Fibroblast of villous mesenchyme (primary cell): ENCODE measurements around the gene PTPRC. TPM values are rescaled to one million over a fixed set of nuclear protein-coding genes. Genes with fewer than 3 reads are reported as not detected.

ENCODE experiments used
- DNase-seq: peaks from one replicate; pipeline ENCODE4 v3.0.0-alpha.2; 2010; ENCODE audit warnings: low read depth
- H3K4me3 ChIP-seq: 2 replicates; pipeline ENCODE4 v1.5.1; 2011; ENCODE audit warnings: low read depth, mild to moderate bottlenecking, low read length
- total RNA-seq: library from RNA; depleted of rRNA; stranded (reverse); fragments of >200 nt; gene quantifications from 2 replicates; pipeline ENCODE4 v1.2.3, GENCODE V29; 2012
- TF ChIP-seq, protein P1 (sequence below): IDR thresholded peaks from 2 replicates; pipeline ENCODE4 v1.5.1; 2012; ENCODE audit warnings: low read depth, mild to moderate bottlenecking, low read length; ENCODE audit not compliant: insufficient read depth

PTPRC gene
- total RNA-seq, 1 donor: 3.5 TPM

GRCh38 chr1:198678301-198678836, 39.5 kb downstream of the PTPRC start:
- DNase-seq: no peak
- TF ChIP-seq, protein P1, sequence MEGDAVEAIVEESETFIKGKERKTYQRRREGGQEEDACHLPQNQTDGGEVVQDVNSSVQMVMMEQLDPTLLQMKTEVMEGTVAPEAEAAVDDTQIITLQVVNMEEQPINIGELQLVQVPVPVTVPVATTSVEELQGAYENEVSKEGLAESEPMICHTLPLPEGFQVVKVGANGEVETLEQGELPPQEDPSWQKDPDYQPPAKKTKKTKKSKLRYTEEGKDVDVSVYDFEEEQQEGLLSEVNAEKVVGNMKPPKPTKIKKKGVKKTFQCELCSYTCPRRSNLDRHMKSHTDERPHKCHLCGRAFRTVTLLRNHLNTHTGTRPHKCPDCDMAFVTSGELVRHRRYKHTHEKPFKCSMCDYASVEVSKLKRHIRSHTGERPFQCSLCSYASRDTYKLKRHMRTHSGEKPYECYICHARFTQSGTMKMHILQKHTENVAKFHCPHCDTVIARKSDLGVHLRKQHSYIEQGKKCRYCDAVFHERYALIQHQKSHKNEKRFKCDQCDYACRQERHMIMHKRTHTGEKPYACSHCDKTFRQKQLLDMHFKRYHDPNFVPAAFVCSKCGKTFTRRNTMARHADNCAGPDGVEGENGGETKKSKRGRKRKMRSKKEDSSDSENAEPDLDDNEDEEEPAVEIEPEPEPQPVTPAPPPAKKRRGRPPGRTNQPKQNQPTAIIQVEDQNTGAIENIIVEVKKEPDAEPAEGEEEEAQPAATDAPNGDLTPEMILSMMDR: no peak
- no peak overlapping the region for H3K4me3 ChIP-seq

DNA sequence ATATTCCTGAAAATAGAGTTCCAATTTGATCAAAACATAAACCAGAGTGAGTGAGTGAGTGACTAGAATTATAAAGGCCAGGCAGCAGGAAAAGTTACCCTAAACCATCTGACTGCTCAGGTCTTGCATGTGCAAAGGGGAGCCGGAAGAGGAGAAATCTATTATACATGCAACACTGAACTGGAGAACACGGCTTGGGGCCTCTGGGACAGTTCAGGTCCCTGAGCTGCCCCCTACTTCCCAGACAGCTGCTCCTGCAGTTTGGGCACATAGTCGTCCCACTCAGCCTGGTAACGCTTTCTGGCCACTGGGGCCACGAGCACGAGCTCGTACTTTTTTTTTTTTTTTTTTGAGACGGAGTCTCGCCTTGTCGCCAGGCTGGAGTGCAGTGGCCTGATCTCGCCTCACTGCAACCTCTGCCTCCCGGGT, 40.1 kb downstream of the PTPRC start:
- no peak for DNase-seq
- TF ChIP-seq, protein P1: no peak
- no peak overlapping the region for H3K4me3 ChIP-seq

GRCh38 chr1:198679535-198680173, 40.8 kb downstream of the PTPRC start:
- no peak for DNase-seq
- H3K4me3 ChIP-seq: no peak overlapping the region
- TF ChIP-seq, protein P1: no peak

DNA sequence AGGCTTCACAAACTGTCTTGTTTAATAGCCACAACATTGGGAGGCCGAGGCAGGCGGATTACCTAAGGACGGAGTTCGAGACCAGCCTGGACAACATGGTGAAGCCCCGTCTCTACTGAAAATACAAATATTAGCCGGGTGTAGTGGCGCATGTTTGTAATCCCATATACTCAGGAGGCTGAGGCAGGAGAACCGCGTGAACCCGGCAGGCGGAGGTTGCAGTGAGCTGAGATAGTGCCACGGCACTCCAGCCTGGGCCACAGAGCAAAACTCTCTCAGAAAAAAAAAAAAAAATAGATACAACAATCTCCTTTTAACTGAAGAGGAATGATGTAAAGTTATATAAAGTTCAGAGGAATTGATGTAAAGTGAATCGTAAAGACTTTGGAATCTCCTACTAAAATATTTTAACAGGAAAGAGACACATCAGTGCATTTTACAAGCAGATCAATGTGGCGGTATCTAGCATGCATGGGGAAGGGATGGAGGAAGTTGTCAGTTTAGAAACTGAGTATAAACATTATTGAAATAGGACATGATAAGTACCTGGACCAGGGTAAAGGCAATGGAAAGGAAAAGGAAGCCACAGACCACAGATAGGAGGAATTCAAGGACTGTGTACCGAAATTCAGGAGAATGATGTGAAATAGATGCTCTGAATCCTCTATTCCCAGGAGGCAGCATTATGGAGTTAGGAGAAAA, 41.5 kb downstream of the PTPRC start:
- TF ChIP-seq, protein P1: no peak
- H3K4me3 ChIP-seq: no peak overlapping the region
- no peak for DNase-seq

DNA sequence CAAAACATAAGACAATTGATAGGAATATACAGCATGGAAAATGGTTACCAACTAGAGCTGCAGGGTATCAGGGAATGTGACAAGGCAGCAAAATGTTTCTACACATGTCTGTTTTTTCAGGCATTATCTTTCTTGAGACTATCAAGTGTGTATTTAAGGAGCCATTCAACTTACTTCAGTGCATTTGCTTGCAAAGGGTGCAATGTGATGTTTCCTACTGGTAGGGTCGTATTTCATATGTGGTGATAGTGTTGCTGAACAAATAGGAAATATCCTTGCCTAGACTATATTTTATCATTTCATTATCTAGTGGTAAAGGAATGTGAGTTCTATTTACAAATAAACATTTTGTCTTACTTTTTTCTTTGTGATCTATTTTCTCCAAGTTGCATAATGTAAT, 42.4 kb downstream of the PTPRC start:
- peak; percentile 44 for DNase-seq
- no peak overlapping the region for H3K4me3 ChIP-seq
- TF ChIP-seq, protein P1: no peak

DNA sequence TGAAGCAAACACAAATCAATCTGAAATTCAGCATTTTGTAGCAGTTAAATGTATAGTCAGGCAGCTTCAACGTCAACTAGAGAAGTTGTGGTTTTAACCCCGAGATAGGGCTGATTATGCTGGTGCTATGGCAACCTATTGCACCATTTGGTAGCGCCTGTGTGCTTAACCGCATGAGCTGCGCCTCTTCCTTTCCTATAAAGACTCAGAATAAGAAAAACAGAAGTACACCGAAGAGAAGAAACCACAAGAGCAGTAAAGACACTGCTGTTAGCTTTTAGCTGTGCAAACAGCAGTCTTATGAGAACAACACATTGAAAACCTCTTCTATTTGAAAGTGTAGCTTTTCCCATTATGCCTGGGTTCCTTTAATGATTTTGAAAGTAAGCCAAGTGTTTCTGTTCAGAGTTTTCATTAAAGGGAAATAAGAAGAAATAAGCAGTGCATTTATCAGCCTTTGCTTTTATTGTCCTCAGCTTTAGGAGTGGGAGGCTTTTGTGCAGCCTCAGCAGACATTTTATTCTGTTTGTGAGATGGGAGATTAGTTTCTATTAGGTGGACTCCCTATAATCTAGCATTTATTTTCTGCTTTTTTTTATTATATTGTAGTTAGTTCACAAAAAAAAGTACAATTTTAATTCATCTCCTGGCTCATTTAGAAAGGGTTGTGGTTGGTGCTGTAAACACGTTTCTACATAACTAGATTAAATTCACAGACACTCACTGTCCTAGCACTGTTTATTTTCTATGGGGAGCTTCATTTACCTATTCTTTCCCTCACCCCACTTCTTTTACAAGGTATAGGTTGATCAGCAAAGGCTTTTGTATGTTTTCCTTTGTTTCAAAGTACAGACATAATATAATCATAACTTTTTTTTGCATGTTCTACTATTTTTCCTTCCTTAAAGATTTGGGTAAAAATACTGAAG, 43.3 kb downstream of the PTPRC start:
- TF ChIP-seq, protein P1: no peak

More for the DNA sequence above, 43.3 kb downstream of the PTPRC start:
- DNase-seq: peak; percentile 98
- H3K4me3 ChIP-seq: peak overlapping the region; percentile 3
